HAP-1 (cell line): ENCODE results near the gene PIK3R1.

Source experiments
- DNase-seq, 2 experiments: peaks; one replicate each; pipeline ENCODE4 v3.0.0-alpha.2; 2016 to 2020; ENCODE audit warnings: low spot score in 2 of 2
- H3K27me3 ChIP-seq: fragments of 250-450 bp; sonication (Bioruptor Pico); 2 replicates; pipeline ENCODE4 v1.5.1; 2020; ENCODE audit warnings: low read depth, mild to moderate bottlenecking, moderate library complexity
- H3K36me3 ChIP-seq: fragments of 250-450 bp; sonication (Bioruptor Pico); replicated peaks from 2 replicates; pipeline ENCODE4 v1.5.1; 2020; ENCODE audit warnings: mild to moderate bottlenecking
- H3K4me1 ChIP-seq: fragments of 250-450 bp; sonication (Bioruptor Pico); 2 replicates; pipeline ENCODE4 v1.5.1; 2020; ENCODE audit warnings: mild to moderate bottlenecking
- H3K4me3 ChIP-seq: fragments of 250-450 bp; sonication (Bioruptor Pico); 2 replicates; pipeline ENCODE4 v1.5.1; 2020; ENCODE audit warnings: mild to moderate bottlenecking, moderate library complexity
- H3K9me3 ChIP-seq: fragments of 250-450 bp; sonication (Bioruptor Pico); 2 replicates; pipeline ENCODE4 v1.5.1; 2020; ENCODE audit warnings: mild to moderate bottlenecking, moderate library complexity
- in situ Hi-C: fragments of 300-500 bp; cut with MboI; formaldehyde crosslinking; loops from 3 replicates; pipeline ENCODE4 v1.14.3; 2020; ENCODE audit warnings: low sequenced_read_pairs, inconsistent platforms, mixed read lengths

PIK3R1 gene

DNA sequence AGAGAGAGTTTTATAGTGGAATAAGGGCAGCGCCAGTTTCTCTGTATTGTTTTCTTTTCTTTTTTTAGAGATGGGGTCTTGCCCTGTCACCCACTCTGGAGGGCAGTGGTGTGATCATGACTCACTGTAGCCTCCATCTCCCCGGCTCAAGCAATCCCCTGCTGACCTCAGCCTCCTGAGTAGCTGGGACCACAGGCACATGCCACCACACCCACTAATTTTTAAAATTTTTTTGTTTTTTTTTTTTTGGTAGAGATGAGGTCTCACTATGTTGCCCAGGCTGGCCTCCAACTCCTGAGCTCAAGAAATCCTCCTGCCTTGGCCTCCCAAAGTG, 119.0 kb downstream of the PIK3R1 start:
- DNase-seq, result no peak
- no peaks in the 10 kb centered on the region for H3K36me3 ChIP-seq
- no peaks in the 10 kb centered on the region; the same call in 1 of the 2 replicates for H3K27me3 ChIP-seq
- in situ Hi-C loops, result loop anchor here (25.0 kb wide), 1 partner anchor 628 kb away; no protein-coding TSS in a partner anchor
- H3K4me1 ChIP-seq, result no peaks in the 10 kb centered on the region
- no peaks in the 10 kb centered on the region for H3K9me3 ChIP-seq
- H3K4me3 ChIP-seq, result no peak overlapping the region

DNA sequence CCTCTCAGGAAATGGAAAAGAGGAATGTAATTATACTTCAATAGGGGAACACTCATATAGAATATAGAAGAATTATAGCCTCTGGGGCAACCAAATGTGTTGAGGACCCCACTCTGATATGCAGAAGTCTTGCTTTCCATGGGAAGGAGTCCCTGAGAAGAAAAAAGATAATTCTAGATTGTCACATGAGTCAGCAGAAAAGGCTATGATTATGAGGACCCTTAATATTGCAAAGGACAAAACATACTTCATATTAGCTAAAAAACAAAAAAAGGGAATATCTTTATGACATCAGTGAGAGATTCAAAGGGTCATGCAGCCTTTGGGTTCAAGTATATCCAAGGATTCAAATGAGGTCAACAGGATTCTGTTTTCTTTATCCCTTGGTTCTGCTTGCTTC, 119.5 kb downstream of the PIK3R1 start:
- H3K9me3 ChIP-seq, result no peaks in the 10 kb centered on the region
- no peak for DNase-seq
- H3K27me3 ChIP-seq, result no peaks in the 10 kb centered on the region; the same call in 1 of the 2 replicates
- no peaks in the 10 kb centered on the region for H3K36me3 ChIP-seq
- in situ Hi-C loops, result loop anchor here (25.0 kb wide), 1 partner anchor 627 kb away; no protein-coding TSS in a partner anchor
- no peaks in the 10 kb centered on the region for H3K4me1 ChIP-seq
- H3K4me3 ChIP-seq, result no peak overlapping the region

GRCh38 chr5:68336200-68336599, 120.6 kb downstream of the PIK3R1 start:
- Histone ChIP-seq H3K27me3 (no peaks in the 10 kb centered on the region; the same call in 1 of the 2 replicates), H3K36me3 (no peaks in the 10 kb centered on the region), H3K4me1 (no peaks in the 10 kb centered on the region), H3K4me3 (no peak overlapping the region), H3K9me3 (no peaks in the 10 kb centered on the region)
- DNase-seq, result no peak
- in situ Hi-C loops, result loop anchor here (25.0 kb wide), 1 partner anchor 626 kb away; no protein-coding TSS in a partner anchor

- DNase-seq, result no peak
- no peaks in the 10 kb centered on the region for H3K9me3 ChIP-seq
- in situ Hi-C loops, result loop anchor here (25.0 kb wide), 1 partner anchor 625 kb away; no protein-coding TSS in a partner anchor
- no peaks in the 10 kb centered on the region for H3K4me1 ChIP-seq
- no peak overlapping the region for H3K4me3 ChIP-seq
- no peaks in the 10 kb centered on the region for H3K36me3 ChIP-seq
- no peaks in the 10 kb centered on the region for H3K27me3 ChIP-seq
Measured at GRCh38 chr5:68337235-68337634, 121.7 kb downstream of the PIK3R1 start.

GRCh38 chr5:68339921-68340321, 124.4 kb downstream of the PIK3R1 start:
- no peaks in the 10 kb centered on the region for H3K4me1 ChIP-seq
- H3K4me3 ChIP-seq, result no peak overlapping the region
- H3K27me3 ChIP-seq, result no peaks in the 10 kb centered on the region
- in situ Hi-C loops, result loop anchor here (25.0 kb wide), 1 partner anchor 622 kb away; no protein-coding TSS in a partner anchor
- H3K36me3 ChIP-seq, result no peaks in the 10 kb centered on the region
- no peaks in the 10 kb centered on the region for H3K9me3 ChIP-seq
- DNase-seq, result no peak

DNA sequence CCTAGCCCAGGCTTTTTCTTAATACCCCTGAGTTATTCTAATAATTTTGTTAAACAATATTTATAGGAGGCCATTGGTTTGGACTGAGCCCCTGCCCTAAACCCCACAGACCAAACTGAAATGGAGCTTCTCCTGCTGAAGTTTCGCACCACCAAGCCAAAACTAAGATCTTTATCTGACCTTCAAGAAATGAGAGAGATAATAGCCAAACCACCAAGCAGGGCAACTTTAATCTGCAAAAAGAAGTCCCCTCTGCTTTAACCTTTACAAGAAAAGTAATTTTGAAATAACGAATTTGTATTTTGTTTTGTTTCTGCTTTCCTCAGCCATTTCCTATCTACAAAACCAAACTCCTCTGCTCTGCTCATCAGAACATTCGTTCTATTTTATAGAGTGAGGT, 125.5 kb downstream of the PIK3R1 start:
- DNase-seq, result no peak
- H3K4me1 ChIP-seq, result no peaks in the 10 kb centered on the region
- in situ Hi-C loops, result loop anchor here (25.0 kb wide), 1 partner anchor 621 kb away; no protein-coding TSS in a partner anchor
- H3K4me3 ChIP-seq, result no peak overlapping the region
- H3K9me3 ChIP-seq, result no peaks in the 10 kb centered on the region
- H3K36me3 ChIP-seq, result no peaks in the 10 kb centered on the region
- no peaks in the 10 kb centered on the region for H3K27me3 ChIP-seq

GRCh38 chr5:68342693-68343092, 127.1 kb downstream of the PIK3R1 start:
- H3K9me3 ChIP-seq, result no peaks in the 10 kb centered on the region
- in situ Hi-C loops, result loop anchor here (25.0 kb wide), 1 partner anchor 620 kb away; no protein-coding TSS in a partner anchor
- no peaks in the 10 kb centered on the region for H3K27me3 ChIP-seq
- no peaks in the 10 kb centered on the region for H3K4me1 ChIP-seq
- no peak overlapping the region for H3K4me3 ChIP-seq
- DNase-seq, result no peak
- H3K36me3 ChIP-seq, result no peaks in the 10 kb centered on the region

DNA sequence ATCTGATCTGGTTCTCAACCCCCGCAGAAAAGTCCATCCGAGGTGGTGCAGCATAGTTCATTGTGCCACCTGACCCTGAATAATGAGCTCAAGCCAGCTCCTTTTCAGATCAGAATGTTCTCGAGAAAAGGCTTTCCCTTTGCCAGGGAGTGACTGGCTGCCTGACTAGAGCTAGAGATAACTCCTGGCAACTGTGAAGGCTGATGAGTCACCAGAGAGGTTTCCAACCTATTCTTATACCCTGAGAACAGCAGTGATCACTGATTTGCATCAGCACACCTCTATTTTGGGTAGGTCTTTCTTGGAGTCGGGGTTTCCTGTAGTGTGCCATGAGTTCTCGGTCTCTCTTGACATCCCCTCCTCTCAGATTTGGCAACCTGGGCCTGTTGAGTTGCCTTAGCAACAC, 127.9 kb downstream of the PIK3R1 start:
- DNase-seq, result no peak
- Histone ChIP-seq H3K9me3 (no peaks in the 10 kb centered on the region), H3K36me3 (no peaks in the 10 kb centered on the region), H3K4me1 (no peaks in the 10 kb centered on the region), H3K4me3 (no peak overlapping the region), H3K27me3 (no peaks in the 10 kb centered on the region)
- in situ Hi-C loops, result loop anchor here (25.0 kb wide), 1 partner anchor 619 kb away; no protein-coding TSS in a partner anchor

DNA sequence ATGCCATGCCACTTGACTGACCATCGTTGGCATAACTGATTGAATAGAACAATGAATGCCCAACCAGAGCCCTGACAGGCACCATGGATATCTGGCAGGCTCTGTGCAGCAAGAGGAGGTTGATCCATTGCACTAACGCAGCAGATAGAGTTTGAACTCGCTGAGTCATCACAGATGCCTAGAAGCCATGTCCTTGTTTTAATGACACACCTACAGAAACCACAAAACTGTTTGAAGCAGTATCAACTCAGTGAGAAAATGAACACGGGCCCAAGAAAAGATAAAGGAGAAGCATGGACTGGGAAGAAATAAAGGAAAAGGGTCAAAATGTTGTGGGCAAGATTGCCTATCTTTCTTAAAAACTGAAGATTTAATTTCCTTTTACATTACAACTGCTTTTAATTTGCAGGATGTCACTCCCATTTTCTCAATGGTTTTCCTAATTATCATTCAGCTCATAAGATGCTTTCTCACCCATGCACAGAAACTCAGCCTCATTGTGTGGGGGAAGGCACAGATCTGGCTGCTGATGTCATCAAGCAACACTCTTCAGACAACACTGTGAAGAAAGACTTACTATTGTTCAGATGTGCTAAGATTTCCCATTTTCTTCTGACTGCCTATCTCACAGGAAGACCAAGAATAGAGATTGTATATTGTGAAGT, 129.0 kb downstream of the PIK3R1 start:
- DNase-seq, result no peak
- in situ Hi-C loops, result loop anchor here (25.0 kb wide), 1 partner anchor 618 kb away; no protein-coding TSS in a partner anchor
- no peaks in the 10 kb centered on the region for H3K36me3 ChIP-seq

DNA sequence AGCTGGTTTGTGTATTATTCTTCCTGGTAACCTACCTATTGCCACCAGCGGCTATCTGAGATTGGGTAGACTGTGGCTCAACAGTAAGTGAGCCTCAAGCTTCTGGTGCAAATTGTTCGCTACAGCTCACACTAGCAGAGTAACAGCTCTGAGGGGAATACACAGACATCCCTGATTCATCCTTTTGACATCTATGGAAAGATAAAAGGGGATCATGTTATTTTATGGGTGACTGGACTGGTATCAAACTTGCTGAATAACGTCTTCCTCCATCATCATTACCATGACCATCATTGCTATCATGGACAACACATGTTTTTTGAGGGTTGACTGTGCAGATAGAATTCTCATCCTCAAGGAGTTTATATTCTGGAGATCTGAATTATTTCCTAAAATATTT, 129.6 kb downstream of the PIK3R1 start:
- H3K36me3 ChIP-seq, result no peaks in the 10 kb centered on the region
- no peaks in the 10 kb centered on the region for H3K4me1 ChIP-seq
- H3K27me3 ChIP-seq, result no peaks in the 10 kb centered on the region
- no peaks in the 10 kb centered on the region for H3K9me3 ChIP-seq
- no peak overlapping the region for H3K4me3 ChIP-seq
- in situ Hi-C loops, result loop anchor here (25.0 kb wide), 1 partner anchor 617 kb away; no protein-coding TSS in a partner anchor
- no peak for DNase-seq

More for the DNA sequence above, 129.0 kb downstream of the PIK3R1 start:
- H3K9me3 ChIP-seq, result no peaks in the 10 kb centered on the region
- no peaks in the 10 kb centered on the region for H3K4me1 ChIP-seq
- H3K27me3 ChIP-seq, result no peaks in the 10 kb centered on the region
- no peak overlapping the region for H3K4me3 ChIP-seq

- no peaks in the 10 kb centered on the region for H3K36me3 ChIP-seq
- no peaks in the 10 kb centered on the region for H3K4me1 ChIP-seq
- in situ Hi-C loops, result loop anchor here (25.0 kb wide), 1 partner anchor 617 kb away; no protein-coding TSS in a partner anchor
- no peaks in the 10 kb centered on the region for H3K27me3 ChIP-seq
- H3K9me3 ChIP-seq, result no peaks in the 10 kb centered on the region
- no peak overlapping the region for H3K4me3 ChIP-seq
- no peak for DNase-seq
Measured at GRCh38 chr5:68345582-68345981, 130.0 kb downstream of the PIK3R1 start.

GRCh38 chr5:68347536-68347935, 132.0 kb downstream of the PIK3R1 start:
- H3K4me3 ChIP-seq, result no peak overlapping the region
- no peaks in the 10 kb centered on the region for H3K4me1 ChIP-seq
- DNase-seq, result no peak
- no peaks in the 10 kb centered on the region for H3K27me3 ChIP-seq
- no peaks in the 10 kb centered on the region for H3K9me3 ChIP-seq
- H3K36me3 ChIP-seq, result no peaks in the 10 kb centered on the region
- in situ Hi-C loops, result loop anchor here (25.0 kb wide), 1 partner anchor 615 kb away; no protein-coding TSS in a partner anchor

- H3K9me3 ChIP-seq, result no peaks in the 10 kb centered on the region
- H3K4me3 ChIP-seq, result no peak overlapping the region
- H3K27me3 ChIP-seq, result no peaks in the 10 kb centered on the region
- DNase-seq, result no peak
- no peaks in the 10 kb centered on the region for H3K36me3 ChIP-seq
- in situ Hi-C loops, result loop anchor here (25.0 kb wide), 1 partner anchor 614 kb away; no protein-coding TSS in a partner anchor
- H3K4me1 ChIP-seq, result no peaks in the 10 kb centered on the region
Measured at GRCh38 chr5:68348447-68349222, 133.1 kb downstream of the PIK3R1 start.

DNA sequence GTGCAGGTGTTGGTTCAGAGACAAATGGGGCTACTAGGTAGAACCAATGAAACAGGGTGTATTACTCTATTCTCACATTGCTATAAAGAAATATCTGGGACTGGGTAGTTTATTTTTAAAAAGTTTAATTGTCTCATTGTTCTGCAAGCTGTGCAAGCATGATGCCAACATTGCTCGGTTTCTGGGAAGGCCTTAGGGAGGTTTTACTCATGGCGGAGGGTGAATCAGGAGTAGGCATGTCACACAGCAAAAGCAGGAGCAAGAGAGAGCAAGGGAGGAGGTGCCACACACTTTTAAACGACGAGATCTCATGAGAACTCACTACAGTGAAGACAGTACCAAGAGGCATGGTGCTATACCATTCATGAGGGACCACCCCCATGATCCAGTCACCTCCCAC, 134.6 kb downstream of the PIK3R1 start:
- DNase-seq, result no peak
- Histone ChIP-seq H3K27me3 (no peaks in the 10 kb centered on the region), H3K4me1 (no peaks in the 10 kb centered on the region), H3K9me3 (no peaks in the 10 kb centered on the region), H3K36me3 (no peaks in the 10 kb centered on the region), H3K4me3 (no peak overlapping the region)
- in situ Hi-C loops, result no loop called here
